Suppressor macrophage treated with lipopolysaccharide for 4 hours (primary cell): ENCODE measurements around the gene LTBP3.
"Not testable (repeated sequence)": the region's sequence is repeated elsewhere in the genome, so short reads cannot be mapped to it uniquely, and the experiment has no call there.

Experiments used
- DNase-seq: peaks from one replicate; pipeline ENCODE4 v3.0.0-alpha.2; 2020

Gene LTBP3

GRCh38 chr11:65571420-65571819 is 13.3 kb upstream of the LTBP3 start:
- no peak for DNase-seq

- peak; percentile 99 for DNase-seq
These were observed 12.1 kb upstream of the LTBP3 start, which contains the start of gene ZNRD2 for GRCh38 chr11:65569973-65570918. ZNRD2 (plus strand) TSS chr11:65570477; CDS start chr11:65570492, 15 bp downstream.

GRCh38 chr11:65569164-65569972 is 11.2 kb upstream of the LTBP3 start:
- no peak for DNase-seq

- no peak for DNase-seq
These were observed 7.7 kb upstream of the LTBP3 start for GRCh38 chr11:65565624-65566453.

- DNase-seq: not testable (repeated sequence)
These were observed 6.9 kb upstream of the LTBP3 start for GRCh38 chr11:65564879-65565559.

- DNase-seq: peak; percentile 35
These were observed 5.4 kb upstream of the LTBP3 start for GRCh38 chr11:65563601-65564000.

GRCh38 chr11:65562788-65563187 is 4.6 kb upstream of the LTBP3 start:
- DNase-seq: no peak

- no peak for DNase-seq
These were observed 3.9 kb upstream of the LTBP3 start for GRCh38 chr11:65562020-65562419.

GRCh38 chr11:65560555-65561418 is 2.6 kb upstream of the LTBP3 start:
- no peak for DNase-seq

GRCh38 chr11:65559951-65560537 is 1.9 kb upstream of the LTBP3 start:
- DNase-seq: no peak

- no peak for DNase-seq
These were observed 1.4 kb upstream of the LTBP3 start for GRCh38 chr11:65559535-65559934.

GRCh38 chr11:65558930-65559509 is 861 bp upstream of the LTBP3 start:
- DNase-seq: no peak

- no peak for DNase-seq
These were observed 718 bp downstream of the LTBP3 start for GRCh38 chr11:65557280-65558001.

GRCh38 chr11:65556470-65557279 is 1.5 kb downstream of the LTBP3 start:
- DNase-seq: no peak

- DNase-seq: peak; percentile 55
These were observed 2.4 kb downstream of the LTBP3 start for GRCh38 chr11:65555693-65556231.

GRCh38 chr11:65554842-65555430 is 3.2 kb downstream of the LTBP3 start:
- no peak for DNase-seq

- no peak for DNase-seq
These were observed 3.9 kb downstream of the LTBP3 start for GRCh38 chr11:65554057-65554818.
